HCT116 (cell line): ENCODE results near the gene BRSK2. TPM values are rescaled to one million over a fixed set of nuclear protein-coding genes. Genes with fewer than 3 reads are reported as not detected.

Source experiments
- ATAC-seq: fragments of 200-7000 bp; cut with Tn5 transposase; 2 replicates; pipeline ENCODE4 v1.9.1; 2020; ENCODE audit warnings: mild to moderate bottlenecking, moderate library complexity
- BruUV-seq: library from RNA; stranded (reverse); fragments of 400-500 nt; replicated peaks from 2 replicates; lab custom pipeline; 2021; lab: Mats Ljungman, UMichigan
- CTCF ChIA-PET: fragments of 300-600 bp; sonication (Branson Sonifier 250); formaldehyde crosslinking; loops from one replicate; lab custom pipeline; 2021; ENCODE audit warnings: antibody characterized with exemption; lab: Charles Lee
- POLR2A ChIA-PET: fragments of 300-600, 350-600 bp; sonication (Branson Sonifier 250); formaldehyde crosslinking; loops from one replicate; lab custom pipeline; 2021; ENCODE audit warnings: antibody characterized with exemption; lab: Charles Lee
- RAD21 ChIA-PET, 2 experiments: fragments of 300-600 bp; sonication (Branson Sonifier 250); formaldehyde crosslinking; loops; one replicate each; lab custom pipeline; 2023; ENCODE audit warnings: low total read pairs in 2 of 2; ENCODE audit not compliant: uncharacterized antibody in 2 of 2, unreplicated experiment in 2 of 2, low non-redundant PET in 1 of 2; lab: Charles Lee
- DNase-seq: peaks from one replicate; pipeline ENCODE4 v3.0.0-alpha.2; 2010; ENCODE audit warnings: low read depth, low spot score
- H2AFZ ChIP-seq: fragments of 200-600 bp; shearing (Covaris generic), sonication (generic); 2 replicates; pipeline ENCODE4 v1.6.1; 2017; ENCODE audit warnings: low read depth, mixed run types, mixed read lengths, antibody characterized with exemption, low read length; ENCODE audit not compliant: poor library complexity, severe bottlenecking
- H3K27ac ChIP-seq: 2 replicates; pipeline ENCODE4 v1.5.1; 2012; ENCODE audit warnings: low read depth, low read length
- H3K27me3 ChIP-seq: fragments of 200-600 bp; sonication (generic); 2 replicates; pipeline ENCODE4 v1.6.1; 2016; ENCODE audit warnings: mixed run types, low read length, mixed read lengths; ENCODE audit not compliant: insufficient read depth
- H3K36me3 ChIP-seq, 2 experiments: fragments of 200-500 bp in 1 of 2; fragments of 200-600 bp in 1 of 2; sonication (Bioruptor generic) in 1 of 2; sonication (generic) in 1 of 2; 2 replicates each; pipeline versions ENCODE4 v1.5.1 to v1.6.1; 2014 to 2016; ENCODE audit warnings: low read length in 2 of 2, inconsistent platforms in 1 of 2, mixed read lengths in 1 of 2, mixed run types in 1 of 2; ENCODE audit not compliant: insufficient read depth in 2 of 2, control insufficient read depth in 1 of 2
- H3K4me1 ChIP-seq, 2 experiments: fragments of 200-600 bp in 1 of 2; sonication (generic) in 1 of 2; 2 replicates each; pipeline versions ENCODE4 v1.5.1 to v1.6.1; 2012 to 2017; ENCODE audit warnings: low read length in 2 of 2, inconsistent platforms in 1 of 2, mild to moderate bottlenecking in 1 of 2, mixed read lengths in 1 of 2, mixed run types in 1 of 2, moderate library complexity in 1 of 2; ENCODE audit not compliant: insufficient read depth in 2 of 2, control insufficient read depth in 1 of 2
- H3K4me2 ChIP-seq: fragments of 200-600 bp; sonication (generic); 2 replicates; pipeline ENCODE4 v1.6.1; 2017; ENCODE audit warnings: mixed run types, low read length, mixed read lengths
- H3K4me3 ChIP-seq, 2 experiments: fragments of 200-600 bp in 1 of 2; sonication (generic) in 1 of 2; replicated peaks in 1 of 2; 2 replicates each; pipeline ENCODE4 v1.5.1; 2011 to 2016; ENCODE audit warnings: low read length in 2 of 2, control low read depth in 1 of 2, low read depth in 1 of 2, mild to moderate bottlenecking in 1 of 2, mixed read lengths in 1 of 2, mixed run types in 1 of 2
- H3K79me2 ChIP-seq: fragments of 200-600 bp; sonication (generic); 2 replicates; pipeline ENCODE4 v1.6.1; 2017; ENCODE audit warnings: mild to moderate bottlenecking, mixed run types, low read length, moderate library complexity, mixed read lengths; ENCODE audit not compliant: insufficient read depth
- H3K9ac ChIP-seq: fragments of 200-600 bp; sonication (generic); 2 replicates; pipeline ENCODE4 v1.6.1; 2016; ENCODE audit warnings: low read length, mixed read lengths
- H3K9me2 ChIP-seq: fragments of 200-600 bp; sonication (generic), shearing (Covaris generic); 2 replicates; pipeline ENCODE4 v1.6.1; 2017; ENCODE audit warnings: mixed run types, mild to moderate bottlenecking, moderate library complexity; ENCODE audit not compliant: insufficient read depth
- H3K9me3 ChIP-seq, 2 experiments: fragments of 200-500 bp in 1 of 2; fragments of 200-600 bp in 1 of 2; sonication (Bioruptor generic) in 1 of 2; sonication (generic) in 1 of 2; 2 replicates each; pipeline ENCODE4 v1.6.1; 2014 to 2017; ENCODE audit warnings: low read length in 2 of 2, mixed read lengths in 2 of 2, inconsistent platforms in 1 of 2, low read depth in 1 of 2, mild to moderate bottlenecking in 1 of 2, mixed run types in 1 of 2, moderate library complexity in 1 of 2; ENCODE audit not compliant: control insufficient read depth in 1 of 2, insufficient read depth in 1 of 2
- H4K20me1 ChIP-seq: fragments of 200-600 bp; sonication (generic), shearing (Covaris generic); 2 replicates; pipeline ENCODE4 v1.6.1; 2017; ENCODE audit warnings: mixed run types, mild to moderate bottlenecking, moderate library complexity; ENCODE audit not compliant: insufficient read depth
- CBX3 ChIP-seq: IDR thresholded peaks from 2 replicates; pipeline ENCODE4 v1.6.1; 2012; ENCODE audit warnings: low read depth
- CEBPB ChIP-seq: IDR thresholded peaks from 2 replicates; pipeline ENCODE4 v1.6.1; 2012; ENCODE audit warnings: low read depth
- EGR1 ChIP-seq: IDR thresholded peaks from 2 replicates; pipeline ENCODE4 v1.6.1; 2012; ENCODE audit warnings: low read depth
- EZH2phosphoT487 ChIP-seq: fragments of 200-600 bp; IDR thresholded peaks from 2 replicates; pipeline ENCODE4 v1.6.1; 2018; ENCODE audit warnings: antibody characterized with exemption, borderline replicate concordance
- FOSL1 ChIP-seq: IDR thresholded peaks from 2 replicates; pipeline ENCODE4 v1.6.1; 2012; ENCODE audit warnings: low read depth
- JUND ChIP-seq: IDR thresholded peaks from 2 replicates; pipeline ENCODE4 v1.6.1; 2012
- MAX ChIP-seq: IDR thresholded peaks from 2 replicates; pipeline ENCODE4 v1.6.1; 2012
- POLR2A ChIP-seq: IDR thresholded peaks from 2 replicates; pipeline ENCODE4 v1.7.0; 2011; ENCODE audit warnings: borderline replicate concordance; ENCODE audit not compliant: insufficient read depth, insufficient read length; ENCODE audit errors: extremely low read depth
- RAD21 ChIP-seq: IDR thresholded peaks from 2 replicates; pipeline ENCODE4 v1.6.1; 2012; ENCODE audit warnings: low read depth, mild to moderate bottlenecking
- SP1 ChIP-seq: IDR thresholded peaks from 2 replicates; pipeline ENCODE4 v1.6.1; 2012; ENCODE audit warnings: low read depth
- SRF ChIP-seq: IDR thresholded peaks from 2 replicates; pipeline ENCODE4 v1.6.1; 2012; ENCODE audit warnings: low read depth
- TCF7L2 ChIP-seq: IDR thresholded peaks from 2 replicates; pipeline ENCODE4 v1.7.0; 2011; ENCODE audit warnings: borderline replicate concordance, inconsistent platforms; ENCODE audit not compliant: insufficient read depth, insufficient read length; ENCODE audit errors: extremely low read depth
- YY1 ChIP-seq: IDR thresholded peaks from 2 replicates; pipeline ENCODE4 v1.6.1; 2011; ENCODE audit warnings: low read length, low read depth, moderate library complexity, mild to moderate bottlenecking; ENCODE audit not compliant: insufficient replicate concordance; ENCODE audit errors: extremely low read depth
- ZFX ChIP-seq: fragments of 450-650 bp; IDR thresholded peaks from 2 replicates; pipeline ENCODE4 v1.6.1; 2017
- intact Hi-C: fragments of 100-400 bp; cut with micrococcal nuclease; formaldehyde crosslinking; loops from 2 replicates; pipeline ENCODE4 v1.10.0; 2022
- total RNA-seq: library from RNA; stranded (reverse); gene quantifications from one replicate; pipeline ENCODE4 v1.2.1, GENCODE V29; 2021; ENCODE audit not compliant: unreplicated experiment
- TF ChIP-seq, protein P1 (sequence below), 3 experiments: fragments of 200-600 bp in 1 of 3; sonication (generic) in 1 of 3; IDR thresholded peaks in 2 of 3; conservative IDR thresholded peaks in 1 of 3; 2 replicates each; pipeline ENCODE4 v1.5.1; 2012 to 2017; ENCODE audit warnings: low read depth in 2 of 3, low read length in 2 of 3, antibody characterized with exemption in 1 of 3, borderline replicate concordance in 1 of 3, control low read depth in 1 of 3, mild to moderate bottlenecking in 1 of 3, mixed read lengths in 1 of 3, mixed run types in 1 of 3, moderate library complexity in 1 of 3; ENCODE audit not compliant: insufficient read depth in 1 of 3
- TF ChIP-seq, protein P2 (sequence below): IDR thresholded peaks from 2 replicates; pipeline ENCODE4 v1.6.1; 2011; ENCODE audit warnings: mild to moderate bottlenecking, low read length, moderate library complexity; ENCODE audit not compliant: insufficient replicate concordance; ENCODE audit errors: extremely low read depth

The BRSK2 gene
- total RNA-seq, 1 experiment from 2014 or later = 14.0 TPM

DNA sequence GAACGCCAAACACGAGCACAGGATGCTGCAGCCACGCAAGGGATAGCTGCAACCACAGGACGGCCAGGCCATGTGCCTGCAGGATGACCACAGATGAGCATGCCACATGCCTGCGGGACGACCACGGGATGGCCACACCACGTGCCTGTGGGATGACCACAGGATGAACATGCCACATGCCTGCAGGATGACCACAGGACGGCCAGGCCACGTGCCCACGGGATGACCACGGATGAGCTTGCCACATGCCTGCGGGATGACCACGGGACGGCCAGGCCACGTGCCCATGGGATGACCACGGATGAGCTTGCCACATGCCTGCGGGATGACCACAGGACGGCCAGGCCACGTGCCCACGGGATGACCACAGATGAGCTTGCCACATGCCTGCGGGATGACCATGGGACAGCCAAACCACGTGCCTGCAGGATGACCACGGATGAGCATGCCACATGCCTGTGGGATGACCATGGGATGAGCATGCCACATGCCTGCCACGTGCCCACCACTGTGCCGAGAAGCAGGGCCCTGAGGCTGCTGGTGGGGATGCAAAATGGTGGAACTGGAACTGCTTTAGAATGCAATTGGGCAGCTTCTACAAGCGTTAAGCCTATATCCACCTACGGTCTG is 109.6 kb downstream of the BRSK2 start:
- H3K79me2 ChIP-seq = peaks cover 35% of the 10 kb centered on the region
- H4K20me1 ChIP-seq = no peaks in the 10 kb centered on the region
- no peak overlapping the region for H3K9ac ChIP-seq
- no peak overlapping the region for H3K4me2 ChIP-seq
- no peak overlapping the region for H3K4me3 ChIP-seq
- ATAC-seq (no peak), DNase-seq (no peak)
- no peaks in the 10 kb centered on the region for H3K9me2 ChIP-seq
- H2AFZ ChIP-seq = no peak overlapping the region
- no peak overlapping the region for H3K27ac ChIP-seq
- RAD21 ChIA-PET = no interaction called here
- CTCF ChIA-PET = no interaction called here
- POLR2A ChIA-PET = no interaction called here
- H3K4me1 ChIP-seq = no peaks in the 10 kb centered on the region
- BruUV-seq = no TSS peak
- intact Hi-C loops = no loop called here
- H3K27me3 ChIP-seq = no peaks in the 10 kb centered on the region
- no peaks in the 10 kb centered on the region for H3K36me3 ChIP-seq
- TF ChIP-seq ZFX (no peak), EGR1 (no peak), YY1 (no peak), TCF7L2 (no peak), EZH2phosphoT487 (no peak), FOSL1 (no peak), RAD21 (no peak), MAX (no peak), CEBPB (no peak), POLR2A (no peak), CBX3 (no peak), SRF (no peak), JUND (no peak), SP1 (no peak)
- TF ChIP-seq, protein P1, sequence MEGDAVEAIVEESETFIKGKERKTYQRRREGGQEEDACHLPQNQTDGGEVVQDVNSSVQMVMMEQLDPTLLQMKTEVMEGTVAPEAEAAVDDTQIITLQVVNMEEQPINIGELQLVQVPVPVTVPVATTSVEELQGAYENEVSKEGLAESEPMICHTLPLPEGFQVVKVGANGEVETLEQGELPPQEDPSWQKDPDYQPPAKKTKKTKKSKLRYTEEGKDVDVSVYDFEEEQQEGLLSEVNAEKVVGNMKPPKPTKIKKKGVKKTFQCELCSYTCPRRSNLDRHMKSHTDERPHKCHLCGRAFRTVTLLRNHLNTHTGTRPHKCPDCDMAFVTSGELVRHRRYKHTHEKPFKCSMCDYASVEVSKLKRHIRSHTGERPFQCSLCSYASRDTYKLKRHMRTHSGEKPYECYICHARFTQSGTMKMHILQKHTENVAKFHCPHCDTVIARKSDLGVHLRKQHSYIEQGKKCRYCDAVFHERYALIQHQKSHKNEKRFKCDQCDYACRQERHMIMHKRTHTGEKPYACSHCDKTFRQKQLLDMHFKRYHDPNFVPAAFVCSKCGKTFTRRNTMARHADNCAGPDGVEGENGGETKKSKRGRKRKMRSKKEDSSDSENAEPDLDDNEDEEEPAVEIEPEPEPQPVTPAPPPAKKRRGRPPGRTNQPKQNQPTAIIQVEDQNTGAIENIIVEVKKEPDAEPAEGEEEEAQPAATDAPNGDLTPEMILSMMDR (IDR thresholded peaks at IDR 0.05 in 2 of 3, conservative IDR thresholded peaks at IDR 0.05 in 1 of 3; ENCODE audit: borderline replicate concordance in 1 of 3, insufficient read depth in 1 of 3, low read depth in 2 of 3, low read length in 2 of 3) = no peak
- TF ChIP-seq, protein P2, sequence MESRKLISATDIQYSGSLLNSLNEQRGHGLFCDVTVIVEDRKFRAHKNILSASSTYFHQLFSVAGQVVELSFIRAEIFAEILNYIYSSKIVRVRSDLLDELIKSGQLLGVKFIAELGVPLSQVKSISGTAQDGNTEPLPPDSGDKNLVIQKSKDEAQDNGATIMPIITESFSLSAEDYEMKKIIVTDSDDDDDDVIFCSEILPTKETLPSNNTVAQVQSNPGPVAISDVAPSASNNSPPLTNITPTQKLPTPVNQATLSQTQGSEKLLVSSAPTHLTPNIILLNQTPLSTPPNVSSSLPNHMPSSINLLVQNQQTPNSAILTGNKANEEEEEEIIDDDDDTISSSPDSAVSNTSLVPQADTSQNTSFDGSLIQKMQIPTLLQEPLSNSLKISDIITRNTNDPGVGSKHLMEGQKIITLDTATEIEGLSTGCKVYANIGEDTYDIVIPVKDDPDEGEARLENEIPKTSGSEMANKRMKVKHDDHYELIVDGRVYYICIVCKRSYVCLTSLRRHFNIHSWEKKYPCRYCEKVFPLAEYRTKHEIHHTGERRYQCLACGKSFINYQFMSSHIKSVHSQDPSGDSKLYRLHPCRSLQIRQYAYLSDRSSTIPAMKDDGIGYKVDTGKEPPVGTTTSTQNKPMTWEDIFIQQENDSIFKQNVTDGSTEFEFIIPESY = no peak
- peaks cover 0 to 8% of the 10 kb centered on the region in 2 experiments; a peak in 1 of 4 replicates for H3K9me3 ChIP-seq
